Endothelial cell (in vitro differentiated cells): ENCODE measurements around the gene ENAM. TPM values are rescaled to one million over a fixed set of nuclear protein-coding genes. Genes with fewer than 3 reads are reported as not detected.
"Not testable (repeated sequence)": the region's sequence is repeated elsewhere in the genome, so short reads cannot be mapped to it uniquely, and the experiment has no call there.

ENCODE experiments used
- DNase-seq: peaks from one replicate; pipeline ENCODE4 v3.0.0; 2021; ENCODE audit warnings: low spot score
- H3K27ac Mint-ChIP-seq: one replicate; pipeline ENCODE4 v1.8.0; 2021; ENCODE audit warnings: mixed read lengths, inconsistent platforms; ENCODE audit not compliant: unreplicated experiment
- H3K27me3 Mint-ChIP-seq: one replicate; pipeline ENCODE4 v1.8.0; 2021; ENCODE audit warnings: mild to moderate bottlenecking, moderate library complexity, mixed read lengths, inconsistent platforms; ENCODE audit not compliant: unreplicated experiment
- H3K36me3 Mint-ChIP-seq: one replicate; pipeline ENCODE4 v1.8.0; 2021; ENCODE audit warnings: mild to moderate bottlenecking, low read depth, mixed read lengths, inconsistent platforms; ENCODE audit not compliant: unreplicated experiment
- H3K4me1 Mint-ChIP-seq: one replicate; pipeline ENCODE4 v1.8.0; 2021; ENCODE audit warnings: mild to moderate bottlenecking, mixed read lengths, inconsistent platforms; ENCODE audit not compliant: unreplicated experiment
- H3K4me3 Mint-ChIP-seq: one replicate; pipeline ENCODE4 v1.8.0; 2021; ENCODE audit warnings: mild to moderate bottlenecking, mixed read lengths, inconsistent platforms; ENCODE audit not compliant: unreplicated experiment
- H3K9me3 Mint-ChIP-seq: one replicate; pipeline ENCODE4 v1.8.0; 2021; ENCODE audit warnings: mixed read lengths, inconsistent platforms; ENCODE audit not compliant: unreplicated experiment
- CTCF ChIP-seq: fragments of 200-600 bp; sonication (generic); IDR thresholded peaks from one replicate; pipeline ENCODE4 v1.5.0; 2021; ENCODE audit warnings: antibody characterized with exemption; ENCODE audit not compliant: unreplicated experiment
- total RNA-seq: library from RNA; stranded (reverse); fragmentation: NEBNext Ultra II Directional; extraction: Animal tissue kit (Norgen Biotek cat#: 25700); gene quantifications from one replicate; pipeline ENCODE4 v1.2.1, GENCODE V29; 2021; ENCODE audit not compliant: unreplicated experiment

Gene ENAM
- total RNA-seq, 1 donor from 2014 or later, result 0.18 TPM

- Mint-ChIP-seq H3K27me3 (no peaks in the 10 kb centered on the region), H3K4me1 (peaks cover 7% of the 10 kb centered on the region), H3K36me3 (no peaks in the 10 kb centered on the region), H3K27ac (no peak overlapping the region), H3K9me3 (no peaks in the 10 kb centered on the region), H3K4me3 (no peak overlapping the region)
- no peak for TF ChIP-seq CTCF
- DNase-seq, result no peak
Observed at GRCh38 chr4:70657326-70657725, 28.8 kb downstream of the ENAM start.

GRCh38 chr4:70658418-70658817 lies 29.9 kb downstream of the ENAM start:
- no peaks in the 10 kb centered on the region for H3K9me3 Mint-ChIP-seq
- no peaks in the 10 kb centered on the region for H3K27me3 Mint-ChIP-seq
- TF ChIP-seq CTCF, result no peak
- H3K4me3 Mint-ChIP-seq, result no peak overlapping the region
- no peak overlapping the region for H3K27ac Mint-ChIP-seq
- no peaks in the 10 kb centered on the region for H3K36me3 Mint-ChIP-seq
- no peak for DNase-seq
- H3K4me1 Mint-ChIP-seq, result peaks cover 7% of the 10 kb centered on the region

- no peak for DNase-seq
- Mint-ChIP-seq H3K9me3 (no peaks in the 10 kb centered on the region), H3K27me3 (no peaks in the 10 kb centered on the region), H3K27ac (no peak overlapping the region), H3K4me1 (peaks cover 5% of the 10 kb centered on the region), H3K36me3 (no peaks in the 10 kb centered on the region), H3K4me3 (no peak overlapping the region)
- no peak for TF ChIP-seq CTCF
Observed at GRCh38 chr4:70660106-70660505, 31.6 kb downstream of the ENAM start.

GRCh38 chr4:70661309-70661922 lies 32.9 kb downstream of the ENAM start:
- H3K9me3 Mint-ChIP-seq, H3K27ac Mint-ChIP-seq, H3K4me1 Mint-ChIP-seq, DNase-seq, H3K4me3 Mint-ChIP-seq, H3K36me3 Mint-ChIP-seq, H3K27me3 Mint-ChIP-seq: not testable (repeated sequence)

GRCh38 chr4:70666369-70666768 lies 37.8 kb downstream of the ENAM start, which contains the start of gene JCHAIN:
Gene JCHAIN (minus strand): TSS chr4:70666508. CDS start chr4:70666490, 18 bp downstream.
- H3K9me3 Mint-ChIP-seq, result no peaks in the 10 kb centered on the region
- no peaks in the 10 kb centered on the region for H3K27me3 Mint-ChIP-seq
- H3K4me3 Mint-ChIP-seq, result no peak within 1 kb of the TSS
- no peaks in the 10 kb centered on the region for H3K36me3 Mint-ChIP-seq
- no peak for DNase-seq
- no peaks in the 10 kb centered on the region for H3K4me1 Mint-ChIP-seq
- H3K27ac Mint-ChIP-seq, result no peak within 1 kb of the TSS
- no peak for TF ChIP-seq CTCF
